CD14-positive monocyte (primary cell): ENCODE data around the gene CCDC180. TPM values are rescaled to one million over a fixed set of nuclear protein-coding genes. Genes with fewer than 3 reads are reported as not detected.

Source experiments
- DNase-seq, 3 donors: peaks; one replicate each; pipeline ENCODE4 v3.0.0-alpha.2; 2011 to 2022
- H2AFZ ChIP-seq: 2 replicates; pipeline ENCODE4 v1.6.0; 2012; ENCODE audit warnings: mild to moderate bottlenecking, low read depth, low read length, inconsistent platforms; ENCODE audit not compliant: insufficient read depth, poor library complexity, severe bottlenecking
- H3K27ac ChIP-seq, 2 donors: 1 replicate in 1 of 2; 2 replicates in 1 of 2; pipeline ENCODE4 v1.5.1; 2012 to 2013; ENCODE audit warnings: low read length in 2 of 2, control low read depth in 1 of 2, inconsistent platforms in 1 of 2, low read depth in 1 of 2, mild to moderate bottlenecking in 1 of 2
- H3K27me3 ChIP-seq, 2 donors: one replicate each; pipeline versions ENCODE4 v1.6.0 to v1.6.1; 2011 to 2013; ENCODE audit warnings: low read length in 2 of 2; ENCODE audit not compliant: control insufficient read depth in 2 of 2, insufficient read depth in 2 of 2
- H3K36me3 ChIP-seq, 2 donors: replicated peaks in 1 of 2; 1 replicate in 1 of 2; 2 replicates in 1 of 2; pipeline versions ENCODE4 v1.5.1 to v1.6.1; 2012 to 2013; ENCODE audit warnings: low read length in 2 of 2, control low read depth in 1 of 2, inconsistent platforms in 1 of 2, mild to moderate bottlenecking in 1 of 2; ENCODE audit not compliant: insufficient read depth in 2 of 2, control insufficient read depth in 1 of 2
- H3K4me1 ChIP-seq, 2 donors: 1 replicate in 1 of 2; 2 replicates in 1 of 2; pipeline versions ENCODE4 v1.5.1 to v1.6.1; 2012 to 2013; ENCODE audit warnings: low read length in 2 of 2, control low read depth in 1 of 2, inconsistent platforms in 1 of 2, mild to moderate bottlenecking in 1 of 2, moderate library complexity in 1 of 2; ENCODE audit not compliant: insufficient read depth in 2 of 2, control insufficient read depth in 1 of 2
- H3K4me2 ChIP-seq: replicated peaks from 2 replicates; pipeline ENCODE3; 2012; ENCODE audit warnings: low read length, moderate library complexity, mild to moderate bottlenecking; ENCODE audit not compliant: poor library complexity, severe bottlenecking; ENCODE audit errors: extremely low read depth
- H3K4me3 ChIP-seq, 3 experiments: fragments of 200-600 bp in 1 of 3; sonication (generic) in 1 of 3; replicated peaks in 1 of 3; 1 replicate in 2 of 3; 2 replicates in 1 of 3; pipeline ENCODE4 v1.5.1; 2011 to 2013; ENCODE audit warnings: low read length in 3 of 3, mild to moderate bottlenecking in 3 of 3, control low read depth in 2 of 3, low read depth in 2 of 3, inconsistent platforms in 1 of 3, moderate library complexity in 1 of 3
- H3K79me2 ChIP-seq: 2 replicates; pipeline ENCODE4 v1.6.0; 2012; ENCODE audit warnings: mild to moderate bottlenecking, control low read depth, inconsistent platforms, low read length, moderate library complexity; ENCODE audit not compliant: insufficient read depth
- H3K9ac ChIP-seq: 2 replicates; pipeline ENCODE4 v1.6.0; 2017; ENCODE audit warnings: low read length, mild to moderate bottlenecking; ENCODE audit not compliant: insufficient read depth, poor library complexity, severe bottlenecking
- H3K9me3 ChIP-seq, 2 donors: replicated peaks in 1 of 2; 1 replicate in 1 of 2; 2 replicates in 1 of 2; pipeline versions ENCODE4 v1.5.1 to v1.6.1; 2012 to 2013; ENCODE audit warnings: low read length in 2 of 2, control low read depth in 1 of 2; ENCODE audit not compliant: control insufficient read depth in 1 of 2, insufficient read depth in 1 of 2
- H4K20me1 ChIP-seq: 2 replicates; pipeline ENCODE4 v1.6.0; 2012; ENCODE audit warnings: mild to moderate bottlenecking, low read length, control low read depth, moderate library complexity; ENCODE audit not compliant: insufficient read depth
- H3K27ac Mint-ChIP-seq, 7 donors: one replicate each; pipeline ENCODE4 v1.8.0; 2020; ENCODE audit warnings: mild to moderate bottlenecking in 7 of 7, mixed read lengths in 7 of 7, moderate library complexity in 6 of 7, inconsistent platforms in 2 of 7
- H3K27me3 Mint-ChIP-seq, 3 donors: one replicate each; pipeline ENCODE4 v1.8.0; 2021 to 2022; ENCODE audit warnings: low read depth in 3 of 3, mild to moderate bottlenecking in 3 of 3, mixed read lengths in 3 of 3, moderate library complexity in 3 of 3, inconsistent platforms in 1 of 3
- H3K36me3 Mint-ChIP-seq, 2 donors: one replicate each; pipeline ENCODE4 v1.8.0; 2020; ENCODE audit warnings: mixed read lengths in 2 of 2, inconsistent platforms in 1 of 2, mild to moderate bottlenecking in 1 of 2
- H3K4me1 Mint-ChIP-seq: one replicate; pipeline ENCODE4 v1.8.0; 2020; ENCODE audit warnings: mild to moderate bottlenecking, mixed read lengths
- H3K4me3 Mint-ChIP-seq, 2 donors: one replicate each; pipeline ENCODE4 v1.8.0; 2020; ENCODE audit warnings: mild to moderate bottlenecking in 2 of 2, mixed read lengths in 2 of 2, moderate library complexity in 1 of 2
- H3K9me3 Mint-ChIP-seq, 7 donors: one replicate each; pipeline ENCODE4 v1.8.0; 2020 to 2022; ENCODE audit warnings: mixed read lengths in 7 of 7, mild to moderate bottlenecking in 6 of 7, moderate library complexity in 6 of 7, inconsistent platforms in 2 of 7
- WGBS: methylation state at CpG from one replicate; pipeline ENCODE4 v1.1.5; 2013; ENCODE audit warnings: missing lambda C conversion rate; ENCODE audit not compliant: insufficient coverage; 5-methylcytosine and 5-hydroxymethylcytosine counted together
- intact Hi-C, 2 donors: fragments of 100-400 bp; cut with micrococcal nuclease; formaldehyde crosslinking; loops; one replicate each; pipeline versions ENCODE4 v1.15.0 to v1.15.1; 2023
- polyA plus RNA-seq, 3 donors: library from polyadenylated mRNA; depleted of rRNA in 1 of 3; unstranded in 2 of 3; stranded (reverse) in 1 of 3; fragments of 300-500 nt in 2 of 3; fragments of >200 nt in 1 of 3; fragmentation: Illumina TruSeq in 2 of 3; gene quantifications; 1 replicate in 2 of 3; 2 replicates in 1 of 3; pipeline ENCODE4 v1.2.3, GENCODE V29; 2012 to 2021
- TF ChIP-seq, protein P1 (sequence below): fragments of 200-600 bp; IDR thresholded peaks from one replicate; pipeline ENCODE4 v1.8.0; 2022; ENCODE audit warnings: antibody characterized with exemption, mild to moderate bottlenecking

The CCDC180 gene
- polyA plus RNA-seq, 3 donors: 0.24 to 1.3 TPM; not detected in 1

DNA sequence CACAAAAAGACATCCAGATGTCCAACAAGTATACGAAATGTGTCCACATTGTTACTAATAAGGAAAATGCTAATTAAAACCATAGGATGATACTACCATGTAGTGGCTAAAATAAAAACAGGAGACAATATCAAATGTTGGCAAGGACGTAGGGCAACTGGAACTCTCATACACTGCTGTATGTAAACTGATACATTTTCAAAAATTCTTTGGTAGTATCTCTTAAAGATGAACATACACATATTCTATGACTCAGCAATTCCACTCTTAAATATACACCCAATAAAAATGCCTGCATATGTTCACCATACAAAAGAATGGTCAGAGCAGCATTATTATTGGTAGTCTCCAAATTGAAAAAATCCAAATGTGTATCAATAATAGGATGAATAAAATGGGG is 2.9 kb upstream of the CCDC180 start:
- H4K20me1 ChIP-seq: no peaks in the 10 kb centered on the region
- H3K4me3 Mint-ChIP-seq: no peak overlapping the region
- H2AFZ ChIP-seq: no peak overlapping the region
- no peak overlapping the region for H3K4me3 ChIP-seq
- TF ChIP-seq, protein P1, sequence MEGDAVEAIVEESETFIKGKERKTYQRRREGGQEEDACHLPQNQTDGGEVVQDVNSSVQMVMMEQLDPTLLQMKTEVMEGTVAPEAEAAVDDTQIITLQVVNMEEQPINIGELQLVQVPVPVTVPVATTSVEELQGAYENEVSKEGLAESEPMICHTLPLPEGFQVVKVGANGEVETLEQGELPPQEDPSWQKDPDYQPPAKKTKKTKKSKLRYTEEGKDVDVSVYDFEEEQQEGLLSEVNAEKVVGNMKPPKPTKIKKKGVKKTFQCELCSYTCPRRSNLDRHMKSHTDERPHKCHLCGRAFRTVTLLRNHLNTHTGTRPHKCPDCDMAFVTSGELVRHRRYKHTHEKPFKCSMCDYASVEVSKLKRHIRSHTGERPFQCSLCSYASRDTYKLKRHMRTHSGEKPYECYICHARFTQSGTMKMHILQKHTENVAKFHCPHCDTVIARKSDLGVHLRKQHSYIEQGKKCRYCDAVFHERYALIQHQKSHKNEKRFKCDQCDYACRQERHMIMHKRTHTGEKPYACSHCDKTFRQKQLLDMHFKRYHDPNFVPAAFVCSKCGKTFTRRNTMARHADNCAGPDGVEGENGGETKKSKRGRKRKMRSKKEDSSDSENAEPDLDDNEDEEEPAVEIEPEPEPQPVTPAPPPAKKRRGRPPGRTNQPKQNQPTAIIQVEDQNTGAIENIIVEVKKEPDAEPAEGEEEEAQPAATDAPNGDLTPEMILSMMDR: no peak
- no peaks in the 10 kb centered on the region for H3K4me1 ChIP-seq
- no peaks in the 10 kb centered on the region for H3K4me1 Mint-ChIP-seq
- peaks cover 0 to 3% of the 10 kb centered on the region in 2 donors for H3K36me3 Mint-ChIP-seq
- no peaks in the 10 kb centered on the region for H3K79me2 ChIP-seq
- H3K27ac Mint-ChIP-seq: no peak overlapping the region
- H3K27me3 ChIP-seq: no peaks in the 10 kb centered on the region
- no peak for DNase-seq
- no peak overlapping the region for H3K27ac ChIP-seq
- H3K9me3 ChIP-seq: peaks cover 0 to 5% of the 10 kb centered on the region in 2 donors
- intact Hi-C loops: no loop called here
- H3K9me3 Mint-ChIP-seq: peaks cover 4 to 18% (median 8%) of the 10 kb centered on the region in 7 donors
- peaks cover 4 to 10% (median 7%) of the 10 kb centered on the region in 3 donors for H3K27me3 Mint-ChIP-seq
- WGBS: no CpG with 5 or more reads among the region's 2 CpGs
- no peak overlapping the region for H3K4me2 ChIP-seq
- H3K9ac ChIP-seq: no peak overlapping the region
- no peaks in the 10 kb centered on the region for H3K36me3 ChIP-seq

DNA sequence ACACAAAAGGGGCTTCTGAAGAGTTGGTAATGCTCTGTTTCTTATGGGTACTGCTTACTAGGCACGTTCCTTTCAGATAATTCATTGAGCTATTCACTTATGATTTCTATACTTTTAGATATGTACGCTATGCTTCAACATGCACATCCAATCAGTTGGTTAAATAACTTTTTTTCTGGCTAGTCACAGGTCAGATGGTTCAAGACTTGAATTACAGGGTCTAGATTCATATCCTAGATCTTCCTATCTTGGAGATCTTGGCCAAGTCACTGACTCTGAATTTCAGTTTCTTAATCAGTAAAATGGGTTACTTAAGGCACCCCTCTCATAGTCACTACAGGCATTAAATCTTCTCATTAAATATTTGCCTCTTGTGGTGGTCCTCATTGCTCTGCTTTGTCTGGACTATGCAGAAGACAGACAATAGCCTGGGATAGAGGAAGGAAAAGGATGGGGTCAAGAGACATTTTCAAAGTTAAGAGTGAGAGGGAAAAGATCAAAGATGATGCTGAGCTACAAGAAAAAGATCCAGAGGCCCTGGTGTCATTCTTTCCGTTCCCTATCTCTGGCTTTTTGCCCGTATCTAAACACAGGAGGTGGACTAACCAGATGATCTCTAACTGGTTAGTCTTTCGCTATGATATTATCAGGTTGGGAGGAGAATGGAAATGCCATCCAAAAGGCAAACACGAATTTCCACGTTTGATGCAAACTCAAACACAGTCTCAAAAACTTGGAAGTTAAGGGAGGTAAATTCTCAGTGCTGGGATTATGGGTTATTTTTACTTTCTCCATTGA is 1.8 kb upstream of the CCDC180 start:
- Mint-ChIP-seq H3K27ac (no peak overlapping the region), H3K4me3 (no peak overlapping the region), H3K4me1 (no peaks in the 10 kb centered on the region), H3K36me3 (peaks cover 3 to 5% of the 10 kb centered on the region in 2 donors), H3K9me3 (peaks cover 4 to 18% (median 8%) of the 10 kb centered on the region in 7 donors), H3K27me3 (peaks cover 4 to 10% (median 7%) of the 10 kb centered on the region in 3 donors)
- Histone ChIP-seq H3K4me2 (no peak overlapping the region), H3K9ac (no peak overlapping the region), H3K4me1 (no peaks in the 10 kb centered on the region), H3K36me3 (no peaks in the 10 kb centered on the region), H3K9me3 (peaks cover 0 to 2% of the 10 kb centered on the region in 2 donors), H3K27ac (no peak overlapping the region), H2AFZ (no peak overlapping the region), H4K20me1 (no peaks in the 10 kb centered on the region), H3K4me3 (no peak overlapping the region), H3K27me3 (no peaks in the 10 kb centered on the region), H3K79me2 (no peaks in the 10 kb centered on the region)
- no peak for DNase-seq
- WGBS: 88% methylated on average over 2 of the region's 7 CpGs
- intact Hi-C loops: no loop called here
- TF ChIP-seq, protein P1: no peak
